SU-DHL-6 (cell line): ENCODE data around the gene TRDN.

Experiments
- H2AFZ ChIP-seq: fragments of 200-600 bp; sonication (generic); 2 replicates; pipeline ENCODE4 v1.6.1; 2014; ENCODE audit warnings: low read depth, mild to moderate bottlenecking, moderate library complexity, mixed read lengths, antibody characterized with exemption, low read length; ENCODE audit not compliant: severe bottlenecking
- H3F3A ChIP-seq: fragments of 200-600 bp; shearing (Covaris generic); 2 replicates; pipeline ENCODE4 v1.6.0; 2016; ENCODE audit warnings: antibody characterized with exemption, mild to moderate bottlenecking; ENCODE audit not compliant: insufficient read depth
- H3K27ac ChIP-seq: fragments of 200-600 bp; sonication (generic); 2 replicates; pipeline ENCODE4 v1.5.1; 2016; ENCODE audit warnings: low read depth, mild to moderate bottlenecking, low read length, moderate library complexity, mixed read lengths
- H3K27me3 ChIP-seq: fragments of 200-600 bp; sonication (generic), shearing (Covaris generic); 2 replicates; pipeline ENCODE4 v1.6.0; 2014; ENCODE audit warnings: mild to moderate bottlenecking, low read length
- H3K36me3 ChIP-seq: fragments of 200-600 bp; sonication (generic); 2 replicates; pipeline ENCODE4 v1.6.1; 2014; ENCODE audit warnings: mild to moderate bottlenecking, low read length, mixed read lengths
- H3K4me2 ChIP-seq: fragments of 300-600, 200-600 bp; shearing (Covaris generic), sonication (generic); 2 replicates; pipeline ENCODE4 v1.6.0; 2014; ENCODE audit warnings: low read length, low read depth, mild to moderate bottlenecking; ENCODE audit not compliant: poor library complexity, severe bottlenecking
- H3K4me3 ChIP-seq: fragments of 200-600 bp; sonication (generic); 2 replicates; pipeline ENCODE4 v1.5.1; 2014; ENCODE audit warnings: antibody characterized with exemption, low read length, mild to moderate bottlenecking, mixed read lengths; ENCODE audit not compliant: insufficient read depth, poor library complexity, severe bottlenecking
- H3K79me2 ChIP-seq: fragments of 200-600 bp; sonication (generic); 2 replicates; pipeline ENCODE4 v1.6.1; 2014; ENCODE audit warnings: mild to moderate bottlenecking, low read length, moderate library complexity; ENCODE audit not compliant: insufficient read depth
- H3K9ac ChIP-seq: fragments of 200-600 bp; sonication (generic); 2 replicates; pipeline ENCODE4 v1.7.0; 2014; ENCODE audit warnings: mild to moderate bottlenecking, low read length
- H3K9me2 ChIP-seq: fragments of 200-600 bp; sonication (generic); replicated peaks from 2 replicates; pipeline ENCODE4 v1.6.1; 2014; ENCODE audit warnings: low read length; ENCODE audit not compliant: insufficient read depth
- H3K9me3 ChIP-seq: fragments of 200-600 bp; sonication (generic); 2 replicates; pipeline ENCODE4 v1.6.1; 2014; ENCODE audit warnings: low read length, mixed read lengths; ENCODE audit not compliant: insufficient read depth
- H4K20me1 ChIP-seq: fragments of 200-600 bp; sonication (generic); 2 replicates; pipeline ENCODE4 v1.6.1; 2014; ENCODE audit warnings: low read depth, mild to moderate bottlenecking, antibody characterized with exemption, low read length, moderate library complexity, mixed read lengths
- CTCF ChIP-seq: fragments of 200-600 bp; sonication (generic); IDR thresholded peaks from one replicate; pipeline ENCODE4 v1.5.1; 2017; ENCODE audit warnings: antibody characterized with exemption, mild to moderate bottlenecking, low read length, moderate library complexity; ENCODE audit not compliant: insufficient read depth, poor library complexity, severe bottlenecking
- EZH2phosphoT487 ChIP-seq: fragments of 200-600 bp; sonication (generic), shearing (Covaris generic); conservative IDR thresholded peaks from 2 replicates; pipeline ENCODE4 v1.6.1; 2018; ENCODE audit warnings: mild to moderate bottlenecking, antibody characterized with exemption, low read length, moderate library complexity, mixed read lengths

Gene TRDN

GRCh38 chr6:123547216-123547978 is 89.4 kb downstream of the TRDN start:
- no peak for TF ChIP-seq CTCF
- no peak for TF ChIP-seq EZH2phosphoT487
- Histone ChIP-seq H4K20me1 (no peaks in the 10 kb centered on the region), H3K4me3 (no peak overlapping the region), H3K9me2 (no peaks in the 10 kb centered on the region), H3K27ac (no peak overlapping the region), H3K27me3 (no peaks in the 10 kb centered on the region), H3K9me3 (no peaks in the 10 kb centered on the region), H3K79me2 (no peaks in the 10 kb centered on the region), H3F3A (no peaks in the 10 kb centered on the region), H3K4me2 (no peak overlapping the region), H2AFZ (no peak overlapping the region), H3K9ac (no peak overlapping the region), H3K36me3 (no peaks in the 10 kb centered on the region)

- H3K27ac ChIP-seq = no peak overlapping the region
- no peaks in the 10 kb centered on the region for H3F3A ChIP-seq
Observed at GRCh38 chr6:123546537-123546936, 90.2 kb downstream of the TRDN start.

GRCh38 chr6:123541462-123541861 is 95.3 kb downstream of the TRDN start:
- Histone ChIP-seq H2AFZ (no peak overlapping the region), H3K27ac (no peak overlapping the region)
- TF ChIP-seq EZH2phosphoT487 = no peak
- no peak for TF ChIP-seq CTCF

More at GRCh38 chr6:123546537-123546936, 90.2 kb downstream of the TRDN start:
- Histone ChIP-seq H3K9ac (no peak overlapping the region), H3K79me2 (no peaks in the 10 kb centered on the region), H3K9me2 (no peaks in the 10 kb centered on the region), H2AFZ (no peak overlapping the region), H3K27me3 (no peaks in the 10 kb centered on the region), H3K4me2 (no peak overlapping the region), H3K9me3 (no peaks in the 10 kb centered on the region), H4K20me1 (no peaks in the 10 kb centered on the region), H3K36me3 (no peaks in the 10 kb centered on the region), H3K4me3 (no peak overlapping the region)
- TF ChIP-seq CTCF (no peak), EZH2phosphoT487 (no peak)

More at GRCh38 chr6:123541462-123541861, 95.3 kb downstream of the TRDN start:
- H3K9me3 ChIP-seq = no peaks in the 10 kb centered on the region
- no peak overlapping the region for H3K9ac ChIP-seq
- H3K9me2 ChIP-seq = no peaks in the 10 kb centered on the region
- no peaks in the 10 kb centered on the region for H3K27me3 ChIP-seq
- no peaks in the 10 kb centered on the region for H4K20me1 ChIP-seq
- H3K4me2 ChIP-seq = no peak overlapping the region
- H3F3A ChIP-seq = no peaks in the 10 kb centered on the region
- H3K79me2 ChIP-seq = no peaks in the 10 kb centered on the region
- no peaks in the 10 kb centered on the region for H3K36me3 ChIP-seq
- no peak overlapping the region for H3K4me3 ChIP-seq
